NCI-H2107 treated with DMSO at 0.1 percent for 48 hours (cell line): ENCODE measurements around the gene CHST6.
"Not testable (repeated sequence)": the region's sequence is repeated elsewhere in the genome, so short reads cannot be mapped to it uniquely, and the experiment has no call there.

Experiments
- DNase-seq: peaks from one replicate; lab custom pipeline; 2025; ENCODE audit not compliant: unreplicated experiment; lab: John Stamatoyannopoulos, UW

Gene CHST6

GRCh38 chr16:75452464-75453190 is 42.6 kb downstream of the CHST6 start:
- DNase-seq = no peak

GRCh38 chr16:75446416-75446815 is 48.8 kb downstream of the CHST6 start:
- DNase-seq = peak; percentile 64

GRCh38 chr16:75445298-75445697 is 49.9 kb downstream of the CHST6 start:
- DNase-seq = no peak

GRCh38 chr16:75443298-75443697 is 51.9 kb downstream of the CHST6 start:
- no peak for DNase-seq

- no peak for DNase-seq
Observed at GRCh38 chr16:75433732-75434413, 61.4 kb downstream of the CHST6 start.

GRCh38 chr16:75432828-75433731 is 62.2 kb downstream of the CHST6 start, which contains the start of gene CFDP1:
CFDP1 (minus strand) TSS chr16:75433503; CDS start chr16:75433352, 151 bp downstream.
- peak; percentile 93 for DNase-seq

GRCh38 chr16:75429621-75430403 is 65.4 kb downstream of the CHST6 start:
- no peak for DNase-seq

- not testable (repeated sequence) for DNase-seq
Observed at GRCh38 chr16:75426524-75426923, 68.7 kb downstream of the CHST6 start.

GRCh38 chr16:75424105-75424762 is 71.0 kb downstream of the CHST6 start:
- not testable (repeated sequence) for DNase-seq

- DNase-seq = no peak
Observed at GRCh38 chr16:75423723-75424104, 71.5 kb downstream of the CHST6 start.
